BLaER1 treated with 17β-estradiol and CSF1 and Interleukin-3, amounts not matched to agents 10 nM and 100 nM (cell line): ENCODE results near the gene KLC3.

Experiments used
- H3K27ac ChIP-seq, 11 experiments: shearing (Covaris generic); formaldehyde crosslinking; 2 replicates each; pipeline ENCODE4 v1.8.1; 2022
- H3K27me3 ChIP-seq, 11 experiments: shearing (Covaris generic); formaldehyde crosslinking; 2 replicates each; pipeline ENCODE4 v1.8.1; 2022
- H3K36me3 ChIP-seq, 11 experiments: shearing (Covaris generic); formaldehyde crosslinking; 2 replicates each; pipeline ENCODE4 v1.8.1; 2022
- H3K4me1 ChIP-seq, 10 experiments: shearing (Covaris generic); formaldehyde crosslinking; 2 replicates each; pipeline ENCODE4 v1.8.1; 2022
- H3K4me2 ChIP-seq, 11 experiments: shearing (Covaris generic); formaldehyde crosslinking; 2 replicates each; pipeline ENCODE4 v1.8.1; 2022
- H3K4me3 ChIP-seq, 10 experiments: shearing (Covaris generic); formaldehyde crosslinking; 2 replicates each; pipeline ENCODE4 v1.8.1; 2022
- H3K9ac ChIP-seq, 11 experiments: shearing (Covaris generic); formaldehyde crosslinking; 2 replicates each; pipeline ENCODE4 v1.8.1; 2022
- H3K9me3 ChIP-seq, 11 experiments: shearing (Covaris generic); formaldehyde crosslinking; replicated peaks in 1 of 11; 2 replicates each; pipeline ENCODE4 v1.8.1; 2022
- H4K20me1 ChIP-seq, 11 experiments: shearing (Covaris generic); formaldehyde crosslinking; 2 replicates each; pipeline ENCODE4 v1.8.1; 2022
- Cebpa-rat ChIP-seq, 11 experiments: shearing (Covaris generic); IDR thresholded peaks; 2 replicates each; pipeline ENCODE4 v1.8.1; 2022

The KLC3 gene

DNA sequence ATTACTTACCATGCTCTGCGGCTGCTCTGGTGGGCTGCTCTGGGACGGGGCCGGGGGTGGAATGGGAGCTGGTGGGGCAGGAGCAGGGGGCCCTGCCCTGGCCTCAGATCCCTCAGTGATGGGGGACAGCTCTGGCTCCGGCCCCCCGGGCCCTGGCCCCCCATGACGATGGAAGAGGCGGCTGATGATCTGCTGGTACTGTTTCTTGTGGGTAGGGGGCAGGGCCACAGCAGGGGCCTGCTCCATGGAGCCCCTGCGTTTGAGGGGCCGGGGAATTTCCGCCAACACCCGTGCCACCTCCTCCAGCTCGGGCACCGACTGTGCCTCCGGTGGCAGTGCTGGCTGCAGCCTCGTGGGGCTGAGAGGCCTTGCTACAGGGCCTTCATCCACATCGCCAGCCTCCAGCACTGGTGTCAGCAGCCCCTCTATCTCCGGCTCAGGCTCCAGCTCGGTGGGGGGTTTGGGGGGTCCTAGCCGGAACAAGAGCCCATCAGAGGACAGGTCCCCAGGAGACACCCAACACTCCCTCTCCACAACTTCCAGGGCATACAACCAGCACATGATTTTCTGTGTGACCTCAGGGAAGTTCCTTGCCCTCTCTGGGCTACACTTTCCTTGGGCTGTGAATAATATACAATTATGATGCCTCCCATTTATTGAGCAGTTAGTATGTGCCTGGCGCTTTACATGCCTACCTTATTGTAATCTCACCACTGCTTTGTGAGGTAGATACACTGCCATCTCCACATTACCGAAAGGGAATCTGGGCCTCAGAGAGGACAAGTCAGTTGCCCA, 51.5 kb downstream of the KLC3 start:
- Histone ChIP-seq H3K27me3 (peaks cover 0 to 8% (median under 1%) of the 10 kb centered on the region in 11 experiments; a peak in 3 of 22 replicates), H3K36me3 (no peaks in the 10 kb centered on the region), H3K9ac (peak overlapping the region in 1 of 11 experiments; percentile 13; a peak in 1 of 22 replicates), H3K4me3 (no peak overlapping the region), H3K4me2 (peak overlapping the region in 5 of 11 experiments; percentile 27 to 59 (median 41); a peak in 9 of 22 replicates), H4K20me1 (peaks cover 0 to 9% (median 0%) of the 10 kb centered on the region in 11 experiments; a peak in 4 of 22 replicates), H3K9me3 (no peaks in the 10 kb centered on the region), H3K27ac (peak overlapping the region in 2 of 11 experiments; percentile 9 to 12; a peak in 2 of 22 replicates), H3K4me1 (peaks cover 5 to 24% (median 13%) of the 10 kb centered on the region in 10 experiments; a peak in 17 of 20 replicates)
- no peak for TF ChIP-seq Cebpa-rat (IDR thresholded peaks at IDR 0.05)

DNA sequence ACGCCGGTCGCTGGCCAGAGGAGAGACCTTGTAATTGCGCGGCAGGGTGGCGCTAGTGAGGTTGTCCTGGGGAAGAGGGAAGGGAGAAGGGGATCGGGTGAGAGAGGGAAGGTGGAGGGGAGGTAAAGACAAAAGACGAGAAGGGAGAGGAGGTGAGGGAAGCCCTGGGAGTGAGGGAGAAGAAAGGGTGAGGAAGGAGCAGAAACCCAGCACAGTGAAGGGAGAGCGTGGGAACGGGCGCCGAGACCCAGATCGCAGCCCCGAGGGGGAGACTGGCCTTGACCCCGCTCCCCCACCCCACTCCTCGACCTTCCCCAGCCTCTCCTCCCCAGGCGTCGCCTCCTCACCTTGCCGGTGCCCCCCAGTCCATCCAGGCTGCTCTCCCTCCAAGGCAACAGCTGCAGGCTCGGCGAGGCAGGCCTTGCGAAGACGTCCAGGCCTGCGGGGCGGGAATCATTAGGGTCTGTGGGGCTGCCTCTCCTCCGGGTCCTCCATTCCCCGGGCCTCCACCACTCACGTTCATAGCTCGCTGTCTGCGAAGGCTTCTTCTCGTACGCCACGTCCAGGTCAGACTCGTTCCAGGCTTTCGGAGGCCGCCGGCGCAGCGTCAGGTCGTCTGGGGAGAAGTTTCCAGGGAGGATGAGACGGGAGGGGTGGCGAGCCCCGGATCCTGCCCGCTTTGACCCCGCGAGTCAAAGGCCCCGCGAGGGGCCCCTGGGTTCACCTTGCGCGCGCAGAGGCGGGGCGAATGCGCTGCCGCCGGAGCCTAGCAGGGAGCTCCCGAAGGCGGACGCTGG, 55.5 kb downstream of the KLC3 start:
- H3K4me1 ChIP-seq, result peaks cover 13 to 37% (median 24%) of the 10 kb centered on the region in 10 experiments
- peaks cover 0 to 15% (median 0%) of the 10 kb centered on the region in 11 experiments; a peak in 6 of 22 replicates for H4K20me1 ChIP-seq
- no peak for TF ChIP-seq Cebpa-rat (IDR thresholded peaks at IDR 0.05)
- H3K4me2 ChIP-seq, result peak overlapping the region in 4 of 11 experiments; percentile 18 to 23 (median 18); a peak in 2 of 22 replicates
- no peak overlapping the region for H3K9ac ChIP-seq
- no peak overlapping the region for H3K27ac ChIP-seq
- H3K4me3 ChIP-seq, result no peak overlapping the region
- no peaks in the 10 kb centered on the region for H3K9me3 ChIP-seq
- H3K27me3 ChIP-seq, result peaks cover 0 to 13% (median 4%) of the 10 kb centered on the region in 11 experiments; a peak in 7 of 22 replicates
- H3K36me3 ChIP-seq, result no peaks in the 10 kb centered on the region

- peaks cover 34 to 53% (median 40%) of the 10 kb centered on the region in 11 experiments for H3K27me3 ChIP-seq
- no peaks in the 10 kb centered on the region for H3K36me3 ChIP-seq
- no peak overlapping the region for H3K9ac ChIP-seq
- H3K9me3 ChIP-seq, result no peaks in the 10 kb centered on the region
- H3K27ac ChIP-seq, result no peak overlapping the region
- no peak for TF ChIP-seq Cebpa-rat (IDR thresholded peaks at IDR 0.05)
- no peak overlapping the region for H3K4me3 ChIP-seq
- no peak overlapping the region for H3K4me2 ChIP-seq
- H4K20me1 ChIP-seq, result peaks cover 0 to 39% (median 13%) of the 10 kb centered on the region in 11 experiments; a peak in 10 of 22 replicates
- peaks cover 26 to 40% (median 31%) of the 10 kb centered on the region in 10 experiments for H3K4me1 ChIP-seq
These were observed 59.6 kb downstream of the KLC3 start for GRCh38 chr19:45400192-45400591.
